ENCODE measurements around the gene TCF20. TPM values are rescaled to one million over a fixed set of nuclear protein-coding genes. Genes with fewer than 3 reads are reported as not detected.

The TCF20 gene
- total and polyA plus RNA-seq, 9 donors, result 12.4 to 42.0 (median 34.0) TPM

DNA sequence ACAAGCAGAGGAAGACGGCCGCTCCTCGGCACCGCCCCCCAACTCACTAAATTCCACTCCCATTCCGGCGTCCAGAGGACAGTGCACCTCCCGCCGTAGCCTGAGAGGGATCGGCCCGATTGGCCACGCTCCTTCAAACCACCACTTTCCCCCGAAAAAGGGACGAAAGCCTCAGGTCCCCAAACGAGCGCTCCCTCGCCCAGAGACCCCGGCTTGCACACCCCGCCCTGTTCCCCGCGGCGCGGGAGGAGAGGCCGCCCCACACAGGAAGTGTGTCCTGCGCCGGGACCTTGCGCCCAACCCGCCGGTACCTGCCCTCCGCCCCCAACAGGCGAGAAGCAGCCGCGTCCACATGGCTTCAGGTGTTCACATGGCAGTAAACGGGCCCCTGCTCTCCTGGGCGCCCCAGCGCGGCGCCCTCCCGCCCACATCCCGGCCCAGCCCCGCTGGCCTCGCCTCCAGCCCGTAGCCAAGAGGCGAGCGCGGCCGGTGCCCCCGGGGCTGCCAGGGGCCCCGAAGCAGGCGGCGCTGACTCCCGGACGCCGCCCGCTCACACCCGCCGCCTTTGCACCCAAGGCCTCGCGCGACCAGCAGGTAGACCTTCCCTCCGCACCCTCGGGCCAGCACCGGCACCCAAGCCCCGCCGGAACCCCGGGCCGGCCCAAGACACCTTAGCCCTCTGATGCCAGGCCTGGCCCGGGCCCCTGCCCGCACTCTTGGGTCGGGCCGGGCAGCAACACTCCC lies 849 bp downstream of the TCF20 start:
- Histone ChIP-seq H3K9me3 (no peaks in the 10 kb centered on the region), H3K36me3 (no peaks in the 10 kb centered on the region), H3K27me3 (no peaks in the 10 kb centered on the region), H3K27ac (peak overlapping the region; percentile 18 to 76), H3K4me3 (peak overlapping the region; percentile 97), H3K4me1 (ENCODE audit: insufficient read depth) (peaks cover 6% of the 10 kb centered on the region)
- TF ChIP-seq POLR2A (IDR thresholded peaks at IDR 0.05) (no peak), EP300 (IDR thresholded peaks at IDR 0.05) (no peak)
- TF ChIP-seq, protein P1, sequence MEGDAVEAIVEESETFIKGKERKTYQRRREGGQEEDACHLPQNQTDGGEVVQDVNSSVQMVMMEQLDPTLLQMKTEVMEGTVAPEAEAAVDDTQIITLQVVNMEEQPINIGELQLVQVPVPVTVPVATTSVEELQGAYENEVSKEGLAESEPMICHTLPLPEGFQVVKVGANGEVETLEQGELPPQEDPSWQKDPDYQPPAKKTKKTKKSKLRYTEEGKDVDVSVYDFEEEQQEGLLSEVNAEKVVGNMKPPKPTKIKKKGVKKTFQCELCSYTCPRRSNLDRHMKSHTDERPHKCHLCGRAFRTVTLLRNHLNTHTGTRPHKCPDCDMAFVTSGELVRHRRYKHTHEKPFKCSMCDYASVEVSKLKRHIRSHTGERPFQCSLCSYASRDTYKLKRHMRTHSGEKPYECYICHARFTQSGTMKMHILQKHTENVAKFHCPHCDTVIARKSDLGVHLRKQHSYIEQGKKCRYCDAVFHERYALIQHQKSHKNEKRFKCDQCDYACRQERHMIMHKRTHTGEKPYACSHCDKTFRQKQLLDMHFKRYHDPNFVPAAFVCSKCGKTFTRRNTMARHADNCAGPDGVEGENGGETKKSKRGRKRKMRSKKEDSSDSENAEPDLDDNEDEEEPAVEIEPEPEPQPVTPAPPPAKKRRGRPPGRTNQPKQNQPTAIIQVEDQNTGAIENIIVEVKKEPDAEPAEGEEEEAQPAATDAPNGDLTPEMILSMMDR (IDR thresholded peaks at IDR 0.05), result no peak
- peak in 4 of 5 donors; percentile 47 to 61 (median 55) for DNase-seq
- 0 to 1% (median 0%) methylated on average over 65 to 70 of the region's 70 CpGs for WGBS, 3 donors
- intact Hi-C loops (cut with DNase I), result loop anchor here in 1 of 4 donors (10.0 kb wide), 1 partner anchor 175 kb away; the partner anchor contains the start of gene NDUFA6

DNA sequence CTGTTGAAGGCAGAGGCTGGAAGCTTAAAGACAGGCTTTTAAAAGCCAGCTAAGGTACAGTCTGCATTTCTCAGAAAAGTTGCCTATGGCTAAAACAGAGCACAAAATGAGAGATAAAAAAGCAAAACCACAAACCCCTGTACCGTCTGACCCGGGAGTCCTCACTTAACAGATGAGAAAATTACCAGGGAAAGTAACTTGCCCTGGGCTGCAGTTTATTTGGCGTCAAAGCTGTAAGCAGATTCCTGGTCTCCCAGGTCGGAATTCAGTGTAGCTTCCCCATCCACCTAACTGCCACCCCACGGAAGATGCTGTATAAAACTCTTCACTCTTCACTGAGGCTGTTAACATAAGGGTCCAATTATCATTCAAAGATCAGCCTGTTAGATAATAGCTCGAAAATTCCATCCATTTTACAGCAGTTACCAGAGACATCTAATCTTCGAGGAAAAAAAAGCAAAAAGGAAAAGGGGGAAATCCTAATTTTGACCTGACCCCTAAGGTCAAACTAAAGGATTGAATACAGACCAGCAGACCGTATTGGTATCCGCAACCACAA lies 1.5 kb downstream of the TCF20 start:
- no peak overlapping the region for H3K27ac ChIP-seq
- TF ChIP-seq EP300 (IDR thresholded peaks at IDR 0.05), result no peak
- TF ChIP-seq POLR2A (IDR thresholded peaks at IDR 0.05), result no peak
- TF ChIP-seq, protein P1 (IDR thresholded peaks at IDR 0.05), result no peak
- DNase-seq, result no peak
- H3K27me3 ChIP-seq, result no peaks in the 10 kb centered on the region
- 10 to 12% (median 11%) methylated on average over 9 of the region's 9 CpGs for WGBS, 3 donors
- peaks cover 6% of the 10 kb centered on the region for H3K4me1 ChIP-seq (ENCODE audit: insufficient read depth)
- H3K9me3 ChIP-seq, result no peaks in the 10 kb centered on the region
- intact Hi-C loops (cut with DNase I), result no loop called here
- peak overlapping the region; percentile 97 for H3K4me3 ChIP-seq
- H3K36me3 ChIP-seq, result no peaks in the 10 kb centered on the region

DNA sequence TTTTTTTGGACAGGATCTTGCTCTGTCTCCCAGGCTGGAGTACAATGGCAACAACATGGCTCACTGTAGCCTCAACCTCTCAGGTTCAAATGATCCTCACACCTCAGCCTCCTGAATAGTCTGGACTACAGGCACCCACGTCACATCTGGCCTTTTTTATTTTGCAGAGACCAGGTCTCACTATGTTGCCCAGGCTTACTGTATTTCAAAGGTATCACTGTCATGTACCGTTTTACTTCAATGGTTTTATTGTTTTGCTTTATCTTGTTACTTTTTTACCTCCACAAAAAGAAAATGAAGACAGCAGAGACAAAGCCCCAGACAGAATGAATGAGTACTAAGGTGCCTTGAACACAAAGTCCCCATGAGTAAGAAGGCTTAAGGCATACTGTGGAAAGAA lies 5.1 kb downstream of the TCF20 start:
- Histone ChIP-seq H3K36me3 (no peaks in the 10 kb centered on the region), H3K4me1 (ENCODE audit: insufficient read depth) (peaks cover 4% of the 10 kb centered on the region)
- intact Hi-C loops (cut with DNase I), result no loop called here

DNA sequence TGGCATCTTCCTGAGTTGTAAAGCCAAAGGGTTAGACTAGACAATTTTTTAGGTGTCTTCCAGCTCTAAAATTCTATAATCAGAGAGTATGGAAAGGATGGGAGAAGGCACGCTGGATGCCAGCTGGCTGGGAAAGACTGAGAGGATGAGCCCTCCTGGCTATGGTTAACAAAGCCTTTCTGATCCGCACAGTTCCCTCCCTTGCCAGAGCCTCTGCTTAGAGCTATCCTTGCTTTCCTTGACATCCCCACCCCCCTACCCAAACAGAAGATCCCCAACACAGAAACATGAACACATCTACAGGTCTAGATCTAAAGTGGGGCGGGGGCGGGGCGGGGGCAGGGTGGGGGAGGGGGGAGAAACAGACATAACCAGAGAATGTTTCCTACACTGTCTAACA lies 6.5 kb downstream of the TCF20 start:
- TF ChIP-seq POLR2A (IDR thresholded peaks at IDR 0.05) (no peak), EP300 (IDR thresholded peaks at IDR 0.05) (no peak)
- TF ChIP-seq, protein P1 (IDR thresholded peaks at IDR 0.05), result no peak
- no peak overlapping the region for H3K27ac ChIP-seq
- no peaks in the 10 kb centered on the region for H3K9me3 ChIP-seq
- intact Hi-C loops (cut with DNase I), result no loop called here
- no peaks in the 10 kb centered on the region for H3K36me3 ChIP-seq
- no peak for DNase-seq
- 82 to 87% (median 84%) methylated on average over 5 of the region's 5 CpGs for WGBS, 3 donors
- H3K4me1 ChIP-seq (ENCODE audit: insufficient read depth), result peaks cover 4% of the 10 kb centered on the region
- no peaks in the 10 kb centered on the region for H3K27me3 ChIP-seq
- no peak overlapping the region for H3K4me3 ChIP-seq

More for the DNA sequence above, 5.1 kb downstream of the TCF20 start:
- DNase-seq, result no peak
- no peak for TF ChIP-seq EP300 (IDR thresholded peaks at IDR 0.05)
- TF ChIP-seq POLR2A (IDR thresholded peaks at IDR 0.05), result no peak
- TF ChIP-seq, protein P1 (IDR thresholded peaks at IDR 0.05), result no peak
- H3K27ac ChIP-seq, result no peak overlapping the region
- 84 to 96% (median 91%) methylated on average over 2 of the region's 2 CpGs for WGBS, 3 donors
- H3K4me3 ChIP-seq, result no peak overlapping the region
- no peaks in the 10 kb centered on the region for H3K9me3 ChIP-seq
- no peaks in the 10 kb centered on the region for H3K27me3 ChIP-seq
